HEK293 (cell line): ENCODE measurements around the gene PTH1R.

ENCODE experiments used
- CTCF ChIA-PET: fragments of 350-600 bp; formaldehyde crosslinking; extraction: SDS; loops from one replicate; lab custom pipeline; 2021; ENCODE audit warnings: antibody characterized with exemption; lab: Yijun Ruan, JAX
- POLR2A ChIA-PET: fragments of 300-600 bp; formaldehyde crosslinking; extraction: SDS; loops from one replicate; lab custom pipeline; 2020; ENCODE audit warnings: antibody characterized with exemption, inconsistent platforms; lab: Yijun Ruan, JAX
- H3K27ac ChIP-seq: fragments of 200-500 bp; sonication (Bioruptor generic); 2 replicates; pipeline ENCODE4 v1.5.1; 2014; ENCODE audit warnings: low read depth, low read length, control low read depth, inconsistent platforms; ENCODE audit errors: extremely low read depth
- H3K36me3 ChIP-seq, 2 experiments: fragments of 200-500 bp in 1 of 2; sonication (Bioruptor generic) in 1 of 2; 1 replicate in 1 of 2; 2 replicates in 1 of 2; pipeline ENCODE4 v1.5.1; 2014 to 2017; ENCODE audit warnings: inconsistent platforms in 2 of 2, low read length in 2 of 2; ENCODE audit not compliant: control insufficient read depth in 2 of 2, insufficient read depth in 1 of 2
- H3K4me1 ChIP-seq: fragments of 200-500 bp; sonication (Bioruptor generic); 2 replicates; pipeline ENCODE4 v1.5.1; 2014; ENCODE audit warnings: mild to moderate bottlenecking, low read length, inconsistent platforms; ENCODE audit not compliant: control insufficient read depth, insufficient read depth
- H3K4me3 ChIP-seq: 2 replicates; pipeline ENCODE4 v1.5.1; 2011; ENCODE audit warnings: low read depth, mild to moderate bottlenecking, control low read depth, low read length, moderate library complexity
- H3K9me3 ChIP-seq: fragments of 200-500 bp; sonication (Bioruptor generic); 2 replicates; pipeline ENCODE4 v1.5.1; 2014; ENCODE audit warnings: low read depth, low read length, inconsistent platforms; ENCODE audit not compliant: control insufficient read depth, insufficient read depth
- EGR2 ChIP-seq: fragments of 450-650 bp; formaldehyde crosslinking; IDR thresholded peaks from 2 replicates; pipeline ENCODE4 v1.5.1; 2016; ENCODE audit warnings: low read depth, missing biosample characterization, missing genetic modification characterization
- KLF1 ChIP-seq: fragments of 450-650 bp; formaldehyde crosslinking; IDR thresholded peaks from 2 replicates; pipeline ENCODE4 v1.5.1; 2016; ENCODE audit warnings: missing biosample characterization, missing genetic modification characterization
- KLF16 ChIP-seq: fragments of 450-650 bp; formaldehyde crosslinking; IDR thresholded peaks from 2 replicates; pipeline ENCODE4 v1.5.1; 2017; ENCODE audit warnings: missing biosample characterization, missing genetic modification characterization
- RBAK ChIP-seq: fragments of 450-650 bp; formaldehyde crosslinking; IDR thresholded peaks from 2 replicates; pipeline ENCODE4 v1.5.1; 2016; ENCODE audit warnings: missing biosample characterization, missing genetic modification characterization
- WT1 ChIP-seq: fragments of 450-650 bp; formaldehyde crosslinking; IDR thresholded peaks from 2 replicates; pipeline ENCODE4 v1.5.1; 2016; ENCODE audit warnings: missing biosample characterization, missing genetic modification characterization
- ZNF24 ChIP-seq: fragments of 450-650 bp; formaldehyde crosslinking; IDR thresholded peaks from 2 replicates; pipeline ENCODE4 v1.5.1; 2016; ENCODE audit warnings: missing biosample characterization, missing genetic modification characterization
- ZNF248 ChIP-seq: fragments of 450-650 bp; formaldehyde crosslinking; IDR thresholded peaks from 2 replicates; pipeline ENCODE4 v1.5.1; 2017; ENCODE audit warnings: missing biosample characterization, missing genetic modification characterization
- ZNF549 ChIP-seq: fragments of 450-650 bp; IDR thresholded peaks from 2 replicates; pipeline ENCODE4 v1.5.1; 2018; ENCODE audit warnings: missing biosample characterization, missing genetic modification characterization, mild to moderate bottlenecking, inconsistent platforms, moderate library complexity
- ZNF629 ChIP-seq: fragments of 450-650 bp; formaldehyde crosslinking; IDR thresholded peaks from 2 replicates; pipeline ENCODE4 v1.5.1; 2017; ENCODE audit warnings: missing biosample characterization, missing genetic modification characterization
- TF ChIP-seq, protein P1 (sequence below): fragments of 450-650 bp; formaldehyde crosslinking; IDR thresholded peaks from 2 replicates; pipeline ENCODE4 v1.5.1; 2016; ENCODE audit warnings: missing biosample characterization, missing genetic modification characterization, borderline replicate concordance
- TF ChIP-seq, protein P2 (sequence below): fragments of 450-650 bp; formaldehyde crosslinking; IDR thresholded peaks from 2 replicates; pipeline ENCODE4 v1.5.0; 2017; ENCODE audit warnings: missing biosample characterization, missing genetic modification characterization, borderline replicate concordance
- TF ChIP-seq, protein P3 (sequence below): fragments of 450-650 bp; formaldehyde crosslinking; IDR thresholded peaks from 2 replicates; pipeline ENCODE4 v1.5.1; 2017; ENCODE audit warnings: missing biosample characterization, missing genetic modification characterization

PTH1R gene

DNA sequence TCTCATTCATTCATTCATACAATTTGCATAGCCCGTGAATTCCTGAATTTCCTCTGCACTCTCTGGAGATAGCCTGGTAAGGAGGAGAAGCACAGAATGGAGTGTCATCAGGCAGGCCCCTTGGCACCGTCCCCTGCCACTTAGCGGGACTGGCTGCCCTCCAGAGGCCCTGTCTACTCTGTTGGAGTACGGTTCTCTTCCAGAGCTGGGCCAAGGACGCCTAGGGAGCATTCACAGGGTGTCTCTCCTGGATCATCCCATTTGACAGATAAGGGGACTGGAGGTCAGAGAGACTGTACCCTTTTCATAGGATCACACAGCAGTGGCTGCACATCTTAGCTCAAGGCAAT is 48.0 kb downstream of the PTH1R start:
- H3K9me3 ChIP-seq, result no peaks in the 10 kb centered on the region
- no peak overlapping the region for H3K4me3 ChIP-seq
- TF ChIP-seq RBAK (tag by site-specific recombination) (no peak), KLF16 (tag by site-specific recombination) (no peak), ZNF248 (tag by site-specific recombination) (no peak)
- TF ChIP-seq, protein P1, sequence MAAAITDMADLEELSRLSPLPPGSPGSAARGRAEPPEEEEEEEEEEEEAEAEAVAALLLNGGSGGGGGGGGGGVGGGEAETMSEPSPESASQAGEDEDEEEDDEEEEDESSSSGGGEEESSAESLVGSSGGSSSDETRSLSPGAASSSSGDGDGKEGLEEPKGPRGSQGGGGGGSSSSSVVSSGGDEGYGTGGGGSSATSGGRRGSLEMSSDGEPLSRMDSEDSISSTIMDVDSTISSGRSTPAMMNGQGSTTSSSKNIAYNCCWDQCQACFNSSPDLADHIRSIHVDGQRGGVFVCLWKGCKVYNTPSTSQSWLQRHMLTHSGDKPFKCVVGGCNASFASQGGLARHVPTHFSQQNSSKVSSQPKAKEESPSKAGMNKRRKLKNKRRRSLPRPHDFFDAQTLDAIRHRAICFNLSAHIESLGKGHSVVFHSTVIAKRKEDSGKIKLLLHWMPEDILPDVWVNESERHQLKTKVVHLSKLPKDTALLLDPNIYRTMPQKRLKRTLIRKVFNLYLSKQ (tag by site-specific recombination), result no peak
- H3K36me3 ChIP-seq, result peaks cover 3 to 87% of the 10 kb centered on the region in 2 experiments; a peak in 2 of 3 replicates
- H3K4me1 ChIP-seq, result no peaks in the 10 kb centered on the region
- H3K27ac ChIP-seq, result no peak overlapping the region
- ChIA-PET POLR2A (no interaction called here), CTCF (no interaction called here)

DNA sequence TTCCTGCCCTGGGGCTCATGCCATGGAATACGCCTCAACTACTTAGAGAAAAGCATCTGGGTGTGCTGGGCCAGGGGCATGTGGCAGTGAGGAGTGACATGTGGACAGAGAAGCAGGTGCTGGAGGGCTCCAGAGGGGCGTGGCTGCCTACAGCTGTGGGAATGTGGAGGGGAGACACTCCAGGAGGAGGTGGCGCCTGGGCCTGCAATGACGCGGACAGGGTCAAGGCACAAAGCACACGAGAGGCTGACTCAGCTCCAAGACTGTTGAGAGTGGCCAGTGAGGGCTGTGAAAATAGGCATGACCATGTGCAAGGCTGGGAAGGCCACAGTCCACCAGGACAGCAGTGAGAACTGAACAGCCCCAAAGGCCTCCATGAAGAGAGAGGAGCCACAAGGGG is 48.5 kb downstream of the PTH1R start:
- TF ChIP-seq WT1 (tag by site-specific recombination) (no peak), ZNF549 (tag by site-specific recombination) (no peak), ZNF629 (tag by site-specific recombination) (no peak), ZNF24 (tag by site-specific recombination) (no peak)
- TF ChIP-seq, protein P2, sequence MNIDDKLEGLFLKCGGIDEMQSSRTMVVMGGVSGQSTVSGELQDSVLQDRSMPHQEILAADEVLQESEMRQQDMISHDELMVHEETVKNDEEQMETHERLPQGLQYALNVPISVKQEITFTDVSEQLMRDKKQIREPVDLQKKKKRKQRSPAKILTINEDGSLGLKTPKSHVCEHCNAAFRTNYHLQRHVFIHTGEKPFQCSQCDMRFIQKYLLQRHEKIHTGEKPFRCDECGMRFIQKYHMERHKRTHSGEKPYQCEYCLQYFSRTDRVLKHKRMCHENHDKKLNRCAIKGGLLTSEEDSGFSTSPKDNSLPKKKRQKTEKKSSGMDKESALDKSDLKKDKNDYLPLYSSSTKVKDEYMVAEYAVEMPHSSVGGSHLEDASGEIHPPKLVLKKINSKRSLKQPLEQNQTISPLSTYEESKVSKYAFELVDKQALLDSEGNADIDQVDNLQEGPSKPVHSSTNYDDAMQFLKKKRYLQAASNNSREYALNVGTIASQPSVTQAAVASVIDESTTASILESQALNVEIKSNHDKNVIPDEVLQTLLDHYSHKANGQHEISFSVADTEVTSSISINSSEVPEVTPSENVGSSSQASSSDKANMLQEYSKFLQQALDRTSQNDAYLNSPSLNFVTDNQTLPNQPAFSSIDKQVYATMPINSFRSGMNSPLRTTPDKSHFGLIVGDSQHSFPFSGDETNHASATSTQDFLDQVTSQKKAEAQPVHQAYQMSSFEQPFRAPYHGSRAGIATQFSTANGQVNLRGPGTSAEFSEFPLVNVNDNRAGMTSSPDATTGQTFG (tag by site-specific recombination), result no peak
- TF ChIP-seq, all 188 proteins: peak for 0
- Histone ChIP-seq H3K36me3 (peaks cover 3 to 87% of the 10 kb centered on the region in 2 experiments; a peak in 2 of 3 replicates), H3K4me1 (no peaks in the 10 kb centered on the region), H3K27ac (no peak overlapping the region), H3K9me3 (no peaks in the 10 kb centered on the region), H3K4me3 (no peak overlapping the region)
- POLR2A ChIA-PET, result no interaction called here
- CTCF ChIA-PET, result no interaction called here

DNA sequence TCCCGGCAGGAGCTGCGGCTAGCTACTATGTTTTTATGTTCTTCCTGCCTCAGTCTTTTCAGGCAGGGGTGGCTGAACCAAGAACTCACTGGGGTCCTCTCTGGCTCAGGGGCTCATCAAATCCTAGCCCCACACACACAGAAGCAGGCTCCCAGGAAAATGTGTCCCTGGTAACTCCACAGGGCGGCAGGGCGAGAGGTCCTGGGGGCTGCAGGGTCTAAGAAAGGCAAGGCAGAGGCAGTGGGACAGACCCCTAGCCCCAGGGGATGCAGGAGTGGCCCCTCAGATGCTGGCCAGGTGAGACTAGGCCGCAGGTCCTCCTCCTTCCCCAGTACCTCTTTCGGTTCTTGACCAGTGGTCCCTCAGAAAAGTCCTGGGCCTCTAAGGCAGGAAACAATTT is 48.9 kb downstream of the PTH1R start:
- ChIA-PET POLR2A (no interaction called here), CTCF (no interaction called here)
- H3K27ac ChIP-seq, result no peak overlapping the region

DNA sequence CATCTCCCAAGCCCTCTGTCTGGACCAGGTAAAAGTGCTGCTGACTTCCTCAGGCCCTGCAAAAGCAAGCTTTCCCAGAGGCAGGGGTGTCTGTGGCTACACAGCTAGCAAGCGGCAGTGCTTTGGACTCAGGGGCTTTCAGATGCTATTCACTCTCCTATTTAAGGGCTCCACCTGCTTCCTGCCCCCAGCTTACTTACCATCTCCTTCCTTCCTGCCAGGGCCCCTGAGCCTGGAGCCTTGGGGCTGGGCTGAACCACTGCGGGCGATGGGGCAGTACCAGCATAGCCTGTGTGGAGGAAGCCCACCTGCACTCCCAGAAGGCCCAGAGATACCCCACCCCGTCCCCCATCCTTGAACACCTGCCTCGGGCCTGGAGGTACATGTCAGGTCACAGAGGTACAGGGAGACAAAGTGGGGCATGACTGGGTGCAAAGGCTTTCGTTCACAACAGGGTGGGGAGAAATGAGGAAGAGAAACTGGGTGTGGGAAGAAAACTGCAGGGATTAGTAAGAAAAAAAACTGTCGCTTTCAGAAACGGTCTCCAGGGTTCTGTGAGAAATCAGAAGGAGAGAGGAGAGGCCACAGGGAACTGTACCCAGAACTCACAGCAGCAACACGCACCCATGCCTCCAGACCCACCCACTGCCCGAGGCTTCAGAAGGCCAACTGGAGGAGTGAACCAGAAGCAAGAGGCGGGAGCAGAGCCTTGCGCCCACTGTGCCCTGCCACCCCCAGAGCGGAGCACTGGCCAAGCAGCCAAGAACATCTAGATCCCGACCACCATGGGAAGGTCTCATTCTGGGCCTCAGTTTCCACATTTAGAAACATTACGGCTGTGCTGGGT is 49.6 kb downstream of the PTH1R start:
- TF ChIP-seq, protein P3, sequence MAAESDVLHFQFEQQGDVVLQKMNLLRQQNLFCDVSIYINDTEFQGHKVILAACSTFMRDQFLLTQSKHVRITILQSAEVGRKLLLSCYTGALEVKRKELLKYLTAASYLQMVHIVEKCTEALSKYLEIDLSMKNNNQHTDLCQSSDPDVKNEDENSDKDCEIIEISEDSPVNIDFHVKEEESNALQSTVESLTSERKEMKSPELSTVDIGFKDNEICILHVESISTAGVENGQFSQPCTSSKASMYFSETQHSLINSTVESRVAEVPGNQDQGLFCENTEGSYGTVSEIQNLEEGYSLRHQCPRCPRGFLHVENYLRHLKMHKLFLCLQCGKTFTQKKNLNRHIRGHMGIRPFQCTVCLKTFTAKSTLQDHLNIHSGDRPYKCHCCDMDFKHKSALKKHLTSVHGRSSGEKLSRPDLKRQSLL, result no peak
- peak; percentile 35; the same call in 1 of the 2 replicates for TF ChIP-seq EGR2 (tag by site-specific recombination)
- POLR2A ChIA-PET, result no interaction called here
- CTCF ChIA-PET, result interaction anchor here (0.6 to 1.1 kb wide), 3 partner anchors 18 to 82 kb away, joined by 3 to 6 read pairs (median 4); no protein-coding TSS in a partner anchor
- no peak overlapping the region for H3K27ac ChIP-seq
- peaks cover 3% of the 10 kb centered on the region; the same call in 1 of the 2 replicates for H3K4me1 ChIP-seq
- H3K36me3 ChIP-seq, result peaks cover 3 to 77% of the 10 kb centered on the region in 2 experiments; a peak in 2 of 3 replicates
- no peaks in the 10 kb centered on the region for H3K9me3 ChIP-seq
- H3K4me3 ChIP-seq, result no peak overlapping the region

More for the DNA sequence above, 48.9 kb downstream of the PTH1R start:
- H3K4me1 ChIP-seq, result peaks cover 1% of the 10 kb centered on the region; the same call in 1 of the 2 replicates
- no peaks in the 10 kb centered on the region for H3K9me3 ChIP-seq
- peaks cover 3 to 83% of the 10 kb centered on the region in 2 experiments; a peak in 2 of 3 replicates for H3K36me3 ChIP-seq
- no peak overlapping the region for H3K4me3 ChIP-seq
- TF ChIP-seq KLF1, result no peak
